Duodenal mucosa (tissue), 2 donors: Measurements from ENCODE around the gene PXDN.

ENCODE experiments used
- H3K27ac ChIP-seq: one replicate; pipeline ENCODE4 v1.7.0; 2013; ENCODE audit warnings: low read depth, low read length
- H3K27me3 ChIP-seq, 2 donors: one replicate each; pipeline ENCODE4 v1.7.0; 2013; ENCODE audit warnings: low read length in 2 of 2, control low read depth in 1 of 2; ENCODE audit not compliant: insufficient read depth in 2 of 2, control insufficient read depth in 1 of 2
- H3K36me3 ChIP-seq, 2 donors: one replicate each; pipeline ENCODE4 v1.7.0; 2013; ENCODE audit warnings: low read length in 2 of 2, control low read depth in 1 of 2; ENCODE audit not compliant: insufficient read depth in 2 of 2, control insufficient read depth in 1 of 2
- H3K4me1 ChIP-seq, 2 donors: one replicate each; pipeline ENCODE4 v1.7.0; 2013; ENCODE audit warnings: low read length in 2 of 2, control low read depth in 1 of 2; ENCODE audit not compliant: insufficient read depth in 2 of 2, control insufficient read depth in 1 of 2
- H3K4me3 ChIP-seq, 2 donors: one replicate each; pipeline ENCODE4 v1.7.0; 2013; ENCODE audit warnings: low read length in 2 of 2, low read depth in 1 of 2
- H3K9ac ChIP-seq, 2 donors: one replicate each; pipeline ENCODE4 v1.7.0; 2013; ENCODE audit warnings: low read length in 2 of 2, low read depth in 1 of 2
- H3K9me3 ChIP-seq, 2 donors: one replicate each; pipeline ENCODE4 v1.7.0; 2013; ENCODE audit warnings: low read length in 2 of 2, control low read depth in 1 of 2; ENCODE audit not compliant: control insufficient read depth in 1 of 2

The PXDN gene

GRCh38 chr2:1653956-1654695, 90.2 kb downstream of the PXDN start:
- no peaks in the 10 kb centered on the region for H3K9me3 ChIP-seq
- H3K27ac ChIP-seq: no peak overlapping the region
- H3K9ac ChIP-seq: no peak overlapping the region
- no peaks in the 10 kb centered on the region for H3K4me1 ChIP-seq
- no peaks in the 10 kb centered on the region for H3K27me3 ChIP-seq
- H3K36me3 ChIP-seq: peaks cover 0 to 1% of the 10 kb centered on the region in 2 donors
- H3K4me3 ChIP-seq: no peak overlapping the region

GRCh38 chr2:1652034-1652790, 92.1 kb downstream of the PXDN start:
- H3K27me3 ChIP-seq: no peaks in the 10 kb centered on the region
- H3K4me1 ChIP-seq: no peaks in the 10 kb centered on the region
- peak overlapping the region; percentile 6 for H3K27ac ChIP-seq
- H3K9me3 ChIP-seq: peaks cover 0 to 3% of the 10 kb centered on the region in 2 donors
- no peak overlapping the region for H3K4me3 ChIP-seq
- no peak overlapping the region for H3K9ac ChIP-seq
- peaks cover 0 to 7% of the 10 kb centered on the region in 2 donors for H3K36me3 ChIP-seq

GRCh38 chr2:1651121-1652033, 92.9 kb downstream of the PXDN start:
- Histone ChIP-seq H3K4me3 (no peak overlapping the region), H3K27ac (no peak overlapping the region), H3K4me1 (no peaks in the 10 kb centered on the region), H3K9me3 (peaks cover 0 to 3% of the 10 kb centered on the region in 2 donors), H3K9ac (no peak overlapping the region), H3K36me3 (peaks cover 0 to 7% of the 10 kb centered on the region in 2 donors), H3K27me3 (no peaks in the 10 kb centered on the region)

GRCh38 chr2:1650085-1650872, 94.0 kb downstream of the PXDN start:
- H3K27ac ChIP-seq: no peak overlapping the region

GRCh38 chr2:1649103-1650084, 94.9 kb downstream of the PXDN start:
- Histone ChIP-seq H3K4me1 (no peaks in the 10 kb centered on the region), H3K9ac (no peak overlapping the region), H3K27ac (no peak overlapping the region), H3K9me3 (peaks cover 0 to 3% of the 10 kb centered on the region in 2 donors), H3K27me3 (no peaks in the 10 kb centered on the region), H3K4me3 (no peak overlapping the region), H3K36me3 (peaks cover 0 to 7% of the 10 kb centered on the region in 2 donors)

More at GRCh38 chr2:1650085-1650872, 94.0 kb downstream of the PXDN start:
- H3K27me3 ChIP-seq: no peaks in the 10 kb centered on the region
- peaks cover 0 to 3% of the 10 kb centered on the region in 2 donors for H3K9me3 ChIP-seq
- no peak overlapping the region for H3K4me3 ChIP-seq
- no peak overlapping the region for H3K9ac ChIP-seq
- H3K4me1 ChIP-seq: no peaks in the 10 kb centered on the region
- peaks cover 0 to 7% of the 10 kb centered on the region in 2 donors for H3K36me3 ChIP-seq

- no peaks in the 10 kb centered on the region for H3K4me1 ChIP-seq
Observed at GRCh38 chr2:1648241-1649102, 95.8 kb downstream of the PXDN start.

GRCh38 chr2:1647417-1648240, 96.7 kb downstream of the PXDN start:
- Histone ChIP-seq H3K4me1 (no peaks in the 10 kb centered on the region), H3K4me3 (no peak overlapping the region), H3K9ac (no peak overlapping the region), H3K36me3 (peaks cover 0 to 7% of the 10 kb centered on the region in 2 donors), H3K27me3 (no peaks in the 10 kb centered on the region), H3K9me3 (peaks cover 0 to 3% of the 10 kb centered on the region in 2 donors), H3K27ac (no peak overlapping the region)

More at GRCh38 chr2:1648241-1649102, 95.8 kb downstream of the PXDN start:
- peaks cover 0 to 7% of the 10 kb centered on the region in 2 donors for H3K36me3 ChIP-seq
- H3K27ac ChIP-seq: no peak overlapping the region
- no peaks in the 10 kb centered on the region for H3K27me3 ChIP-seq
- H3K4me3 ChIP-seq: no peak overlapping the region
- peaks cover 0 to 3% of the 10 kb centered on the region in 2 donors for H3K9me3 ChIP-seq
- H3K9ac ChIP-seq: no peak overlapping the region
